Lower leg skin (tissue), 3 donors: ENCODE measurements around the gene TMEM109.

ENCODE experiments used
- CTCF ChIP-seq, 3 donors: fragments of 450-650 bp; IDR thresholded peaks; one replicate each; pipeline ENCODE4 v1.5.1; 2016; ENCODE audit warnings: antibody characterized with exemption in 3 of 3, mild to moderate bottlenecking in 3 of 3, moderate library complexity in 2 of 3
- POLR2A ChIP-seq, 2 donors: fragments of 450-650 bp; IDR thresholded peaks; one replicate each; pipeline ENCODE4 v1.6.1; 2016 to 2017; ENCODE audit warnings: antibody characterized with exemption in 2 of 2, mild to moderate bottlenecking in 1 of 2, moderate library complexity in 1 of 2

- no peak for TF ChIP-seq CTCF (IDR thresholded peaks at IDR 0.05)
- TF ChIP-seq POLR2A (IDR thresholded peaks at IDR 0.05): no peak
These were observed 5.2 kb upstream of the TMEM109 start for GRCh38 chr11:60908803-60909202.
